K562 (cell line): ENCODE data around the gene HCRT. TPM values are rescaled to one million over a fixed set of nuclear protein-coding genes. Genes with fewer than 3 reads are reported as not detected.

ENCODE experiments used
- ATAC-seq: fragments of 200-7000 bp; cut with Tn5 transposase; 3 replicates; pipeline ENCODE4 v1.9.1; 2020; ENCODE audit warnings: moderate library complexity
- BruUV-seq: library from RNA; stranded (reverse); fragments of 400-500 nt; replicated peaks from 2 replicates; lab custom pipeline; 2021; lab: Mats Ljungman, UMichigan
- CTCF ChIA-PET: fragments of 300-600 bp; formaldehyde crosslinking; extraction: SDS; loops from one replicate; lab custom pipeline; 2021; ENCODE audit warnings: low intra/inter-chr PET ratio; lab: Yijun Ruan, JAX
- POLR2A ChIA-PET: fragments of 300-600, 350-650 bp; sonication (Branson Sonifier 250); formaldehyde crosslinking; extraction: SDS; loops from one replicate; lab custom pipeline; 2021; ENCODE audit warnings: antibody characterized with exemption, inconsistent platforms; lab: Yijun Ruan, JAX
- DNase-seq, 4 experiments: peaks; one replicate each; pipeline versions ENCODE4 v3.0.0 to v3.0.0-alpha.2; 2011 to 2018; ENCODE audit warnings: low spot score in 3 of 4, mixed read lengths in 3 of 4; ENCODE audit errors: extremely low read depth in 1 of 4
- FAIRE-seq: peaks from 2 replicates; lab custom pipeline; 2011; peaks lifted over from hg19 to GRCh38; lab: Jason Lieb, UNC
- H2AFZ ChIP-seq: 2 replicates; pipeline ENCODE4 v1.6.0; 2011; ENCODE audit warnings: low read depth, low read length, control low read depth, inconsistent platforms
- H3K27ac ChIP-seq: fragments of 200-600 bp; 3 replicates; pipeline ENCODE4 v1.8.0; 2011; ENCODE audit warnings: low read depth, mild to moderate bottlenecking, control low read depth, inconsistent platforms, low read length, moderate library complexity, mixed read lengths; ENCODE audit errors: extremely low read depth
- H3K27me3 ChIP-seq, 2 experiments: fragments of 300-600 bp in 1 of 2; 2 replicates in 1 of 2; 3 replicates in 1 of 2; pipeline versions ENCODE4 v1.6.0 to v1.8.0; 2011; ENCODE audit warnings: inconsistent platforms in 2 of 2, low read length in 2 of 2, mild to moderate bottlenecking in 1 of 2, mixed read lengths in 1 of 2, moderate library complexity in 1 of 2; ENCODE audit not compliant: control insufficient read depth in 2 of 2, insufficient read depth in 2 of 2
- H3K36me3 ChIP-seq: fragments of 300-600 bp; 3 replicates; pipeline ENCODE4 v1.8.0; 2011; ENCODE audit warnings: mild to moderate bottlenecking, low read length, inconsistent platforms; ENCODE audit not compliant: control insufficient read depth, insufficient read depth
- H3K4me1 ChIP-seq, 2 experiments: fragments of 200-600 bp in 1 of 2; replicated peaks in 1 of 2; 2 replicates in 1 of 2; 3 replicates in 1 of 2; pipeline versions ENCODE4 v1.5.1 to v1.8.0; 2011; ENCODE audit warnings: inconsistent platforms in 2 of 2, low read length in 2 of 2, mild to moderate bottlenecking in 1 of 2, mixed read lengths in 1 of 2, moderate library complexity in 1 of 2; ENCODE audit not compliant: control insufficient read depth in 2 of 2, insufficient read depth in 2 of 2
- H3K4me2 ChIP-seq: 2 replicates; pipeline ENCODE4 v1.6.1; 2011; ENCODE audit warnings: low read length, control low read depth, inconsistent platforms, mixed read lengths; ENCODE audit not compliant: insufficient read depth
- H3K4me3 ChIP-seq: fragments of 200-600 bp; sonication (generic), shearing (Covaris generic); 2 replicates; pipeline ENCODE4 v1.5.1; 2016; ENCODE audit warnings: control low read depth, inconsistent platforms
- H3K79me2 ChIP-seq: fragments of 200-600 bp; 3 replicates; pipeline ENCODE4 v1.8.0; 2011; ENCODE audit warnings: low read length, inconsistent platforms; ENCODE audit not compliant: control insufficient read depth, insufficient read depth
- H3K9ac ChIP-seq, 2 experiments: 2 replicates each; pipeline versions ENCODE4 v1.6.0 to v1.6.1; 2011; ENCODE audit warnings: low read depth in 2 of 2, low read length in 2 of 2, control low read depth in 1 of 2, inconsistent platforms in 1 of 2, mild to moderate bottlenecking in 1 of 2, mixed read lengths in 1 of 2; ENCODE audit not compliant: insufficient read depth in 1 of 2
- H3K9me1 ChIP-seq: one replicate; pipeline ENCODE4 v1.6.0; 2011; ENCODE audit warnings: inconsistent platforms, mild to moderate bottlenecking, low read length, moderate library complexity; ENCODE audit not compliant: control insufficient read depth, insufficient read depth
- H3K9me3 ChIP-seq: replicated peaks from 2 replicates; pipeline ENCODE4 v1.5.1; 2011; ENCODE audit warnings: low read depth, low read length, inconsistent platforms; ENCODE audit not compliant: control insufficient read depth, insufficient read depth
- H4K20me1 ChIP-seq: replicated peaks from 2 replicates; pipeline ENCODE4 v1.6.1; 2011; ENCODE audit warnings: low read length, inconsistent platforms, mixed read lengths; ENCODE audit not compliant: control insufficient read depth, insufficient read depth
- CBFB ChIP-seq: sonication (generic); formaldehyde crosslinking; IDR thresholded peaks from 2 replicates; pipeline ENCODE4 v1.4.0; 2020; ENCODE audit warnings: mild to moderate bottlenecking, missing genetic modification reagents
- CTCFL ChIP-seq: IDR thresholded peaks from 2 replicates; pipeline ENCODE4 v1.6.1; 2011; ENCODE audit warnings: borderline replicate concordance, low read depth, mild to moderate bottlenecking, moderate library complexity, low read length; ENCODE audit not compliant: insufficient read depth, poor library complexity, severe bottlenecking
- CXXC5 ChIP-seq: fragments of 250-450 bp; sonication (Bioruptor Pico); IDR thresholded peaks from 2 replicates; pipeline ENCODE4 v1.8.0; 2022; ENCODE audit warnings: inconsistent platforms, mild to moderate bottlenecking, moderate library complexity
- FOXK2 ChIP-seq, 2 experiments: fragments of 450-650 bp; IDR thresholded peaks in 1 of 2; conservative IDR thresholded peaks in 1 of 2; 2 replicates each; pipeline ENCODE4 v1.6.1; 2016; ENCODE audit warnings: low read depth in 2 of 2, mild to moderate bottlenecking in 1 of 2
- MBD2 ChIP-seq: sonication (generic); IDR thresholded peaks from 2 replicates; pipeline ENCODE4 v1.6.1; 2016; ENCODE audit warnings: low read depth, borderline replicate concordance
- MEF2A ChIP-seq: IDR thresholded peaks from 2 replicates; pipeline ENCODE4 v1.6.1; 2011; ENCODE audit warnings: low read depth, mild to moderate bottlenecking, low read length, moderate library complexity; ENCODE audit not compliant: control insufficient read depth
- ZNF134 ChIP-seq: fragments of 250-450 bp; sonication (Bioruptor Pico); conservative IDR thresholded peaks from 2 replicates; pipeline ENCODE4 v1.4.0; 2020
- ZNF282 ChIP-seq: sonication (generic); formaldehyde crosslinking; IDR thresholded peaks from 2 replicates; pipeline ENCODE4 v1.8.1; 2023; ENCODE audit warnings: missing genetic modification reagents
- ZNF609 ChIP-seq: sonication (generic); formaldehyde crosslinking; IDR thresholded peaks from 2 replicates; pipeline ENCODE4 v1.8.1; 2023; ENCODE audit warnings: missing genetic modification reagents, mild to moderate bottlenecking, borderline replicate concordance
- ZNF696 ChIP-seq: fragments of 250-450 bp; sonication (Bioruptor Pico); conservative IDR thresholded peaks from 2 replicates; pipeline ENCODE4 v1.4.0; 2020; ENCODE audit warnings: mild to moderate bottlenecking, moderate library complexity
- WGBS: fragments of 100-300 bp; shearing (Covaris generic); methylation state at CpG from one replicate; pipeline ENCODE4 v1.1.6; 2016; ENCODE audit warnings: low coverage, mixed read lengths; ENCODE audit not compliant: insufficient coverage; ENCODE audit errors: missing lambda C conversion rate; 5-methylcytosine and 5-hydroxymethylcytosine counted together
- in situ Hi-C: fragments of 300-500 bp; cut with MboI; formaldehyde crosslinking; loops from 4 replicates; pipeline ENCODE4 v1.15.0; 2018; ENCODE audit warnings: inconsistent platforms, mixed read lengths
- intact Hi-C: fragments of 100-400 bp; cut with micrococcal nuclease; formaldehyde crosslinking; loops from 2 replicates; pipeline ENCODE4 v1.14.2; 2022
- polyA plus RNA-seq, 8 experiments: library from polyadenylated mRNA; depleted of rRNA in 4 of 8; stranded (reverse) in 5 of 8; unstranded in 3 of 8; fragments of >200 nt; fragmentation: Nextera tagmentation in 2 of 8; fragmentation: Illumina TruSeq in 1 of 8; extraction: Ambion mirVana in 2 of 8; extraction: Trizol in 1 of 8; gene quantifications; 2 replicates each; pipeline versions ENCODE4 v1.2.1 to v1.2.3, GENCODE V29; 2011 to 2014; ENCODE audit warnings: inconsistent platforms in 1 of 8, missing spikeins in 1 of 8
- total RNA-seq, 7 experiments: library from RNA; depleted of rRNA in 6 of 7; stranded (reverse); fragments of >200 nt in 6 of 7; fragmentation: Illumina TruSeq in 2 of 7; extraction: Trizol in 2 of 7; gene quantifications; 2 replicates each; pipeline versions ENCODE4 v1.2.1 to v1.2.3, GENCODE V29; 2011 to 2021; ENCODE audit warnings: low replicate concordance in 1 of 7

HCRT gene
- total and polyA plus RNA-seq, 9 of the 15 experiments (the other 6 are each of a cell fraction or from before 2014, with no cell fraction given): not detected

- no peak for TF ChIP-seq ZNF609
- no peak for TF ChIP-seq ZNF134
Measured at GRCh38 chr17:42177684-42178083, 7.6 kb downstream of the HCRT start (continued).

GRCh38 chr17:42174126-42174783, 11.0 kb downstream of the HCRT start:
- H3K9me3 ChIP-seq: no peaks in the 10 kb centered on the region
- DNase-seq: no peak
- in situ Hi-C loops: no loop called here
- POLR2A ChIA-PET: no interaction called here
- no peaks in the 10 kb centered on the region for H4K20me1 ChIP-seq
- no peak for ATAC-seq
- no peak overlapping the region for H3K27ac ChIP-seq
- no peak overlapping the region for H3K4me3 ChIP-seq
- no peak overlapping the region for H2AFZ ChIP-seq
- no TSS peak for BruUV-seq
- no peak overlapping the region for H3K9ac ChIP-seq
- peaks cover 2% of the 10 kb centered on the region for H3K9me1 ChIP-seq
- intact Hi-C loops: no loop called here
- no peak for FAIRE-seq
- no peak overlapping the region for H3K4me2 ChIP-seq
- no peaks in the 10 kb centered on the region for H3K36me3 ChIP-seq
- no peaks in the 10 kb centered on the region for H3K79me2 ChIP-seq
- CTCF ChIA-PET: no interaction called here
- peaks cover 0 to 14% of the 10 kb centered on the region in 2 experiments; a peak in 2 of 5 replicates for H3K4me1 ChIP-seq
- 47% methylated on average over 10 of the region's 14 CpGs for whole genome bisulfite sequencing
- no peaks in the 10 kb centered on the region for H3K27me3 ChIP-seq
- TF ChIP-seq MBD2: no peak
- TF ChIP-seq ZNF696 (CRISPR knock-in tag): no peak
- TF ChIP-seq FOXK2 (conservative IDR thresholded peaks at IDR 0.05 in 1 of 2, IDR thresholded peaks at IDR 0.05 in 1 of 2; ENCODE audit: low read depth in 2 of 2): no peak
- TF ChIP-seq CBFB: no peak
- no peak for TF ChIP-seq MEF2A
- TF ChIP-seq CTCFL: no peak
- no peak for TF ChIP-seq CXXC5 (CRISPR knock-in tag)
- no peak for TF ChIP-seq ZNF282 (CRISPR knock-in tag)
